HL-60 (cell line): ENCODE measurements around the gene DDI1.

Source experiments
- DNase-seq, 2 experiments: peaks; one replicate each; pipeline ENCODE4 v3.0.0-alpha.2; 2010 to 2020; ENCODE audit warnings: low read depth in 1 of 2, low spot score in 1 of 2
- H3K27ac ChIP-seq: fragments of 250-450 bp; sonication (Bioruptor Pico); replicated peaks from 2 replicates; pipeline ENCODE4 v1.5.1; 2020; ENCODE audit warnings: mild to moderate bottlenecking, moderate library complexity
- H3K27me3 ChIP-seq: fragments of 250-450 bp; sonication (Bioruptor Pico); 2 replicates; pipeline ENCODE4 v1.5.1; 2021; ENCODE audit warnings: mild to moderate bottlenecking, moderate library complexity; ENCODE audit not compliant: insufficient read depth, poor library complexity, severe bottlenecking
- H3K4me3 ChIP-seq: replicated peaks from 2 replicates; pipeline ENCODE4 v1.5.1; 2011; ENCODE audit warnings: mild to moderate bottlenecking, control low read depth, low read length; ENCODE audit not compliant: insufficient read depth
- GABPA ChIP-seq: IDR thresholded peaks from 2 replicates; pipeline ENCODE4 v1.6.1; 2012; ENCODE audit warnings: low read depth
- POLR2AphosphoS5 ChIP-seq: IDR thresholded peaks from 2 replicates; pipeline ENCODE4 v1.6.1; 2012; ENCODE audit warnings: low read depth
- SPI1 ChIP-seq: IDR thresholded peaks from 2 replicates; pipeline ENCODE4 v1.6.1; 2012; ENCODE audit warnings: low read depth, mild to moderate bottlenecking, borderline replicate concordance
- TF ChIP-seq, protein P1 (sequence below): IDR thresholded peaks from 2 replicates; pipeline ENCODE4 v1.6.1; 2012; ENCODE audit warnings: low read depth; ENCODE audit not compliant: insufficient replicate concordance
- TF ChIP-seq, protein P2 (sequence below): IDR thresholded peaks from one replicate; pipeline ENCODE4 v1.5.1; 2011; ENCODE audit warnings: low read length, control low read depth, inconsistent platforms; ENCODE audit not compliant: insufficient read depth

DDI1 gene

DNA sequence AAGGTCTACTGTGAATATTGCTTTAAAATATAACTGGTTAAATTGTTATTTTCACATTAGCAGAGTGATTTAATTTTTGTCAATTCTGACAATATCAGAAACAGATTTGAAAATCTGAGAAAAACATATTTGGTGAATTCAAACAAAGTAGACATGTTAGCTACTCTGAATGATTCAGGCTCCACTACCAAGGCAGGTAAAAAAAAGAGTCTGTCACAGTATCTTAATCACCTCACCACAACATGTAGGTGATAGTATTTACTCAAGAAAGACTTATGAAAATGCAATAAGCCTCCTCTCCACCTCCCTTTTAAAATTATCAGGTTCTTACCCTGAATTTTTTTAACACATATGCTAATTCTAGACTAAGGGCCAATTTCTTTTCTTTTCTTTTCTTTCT is 42.6 kb downstream of the DDI1 start:
- no peak for TF ChIP-seq SPI1
- TF ChIP-seq, protein P1, sequence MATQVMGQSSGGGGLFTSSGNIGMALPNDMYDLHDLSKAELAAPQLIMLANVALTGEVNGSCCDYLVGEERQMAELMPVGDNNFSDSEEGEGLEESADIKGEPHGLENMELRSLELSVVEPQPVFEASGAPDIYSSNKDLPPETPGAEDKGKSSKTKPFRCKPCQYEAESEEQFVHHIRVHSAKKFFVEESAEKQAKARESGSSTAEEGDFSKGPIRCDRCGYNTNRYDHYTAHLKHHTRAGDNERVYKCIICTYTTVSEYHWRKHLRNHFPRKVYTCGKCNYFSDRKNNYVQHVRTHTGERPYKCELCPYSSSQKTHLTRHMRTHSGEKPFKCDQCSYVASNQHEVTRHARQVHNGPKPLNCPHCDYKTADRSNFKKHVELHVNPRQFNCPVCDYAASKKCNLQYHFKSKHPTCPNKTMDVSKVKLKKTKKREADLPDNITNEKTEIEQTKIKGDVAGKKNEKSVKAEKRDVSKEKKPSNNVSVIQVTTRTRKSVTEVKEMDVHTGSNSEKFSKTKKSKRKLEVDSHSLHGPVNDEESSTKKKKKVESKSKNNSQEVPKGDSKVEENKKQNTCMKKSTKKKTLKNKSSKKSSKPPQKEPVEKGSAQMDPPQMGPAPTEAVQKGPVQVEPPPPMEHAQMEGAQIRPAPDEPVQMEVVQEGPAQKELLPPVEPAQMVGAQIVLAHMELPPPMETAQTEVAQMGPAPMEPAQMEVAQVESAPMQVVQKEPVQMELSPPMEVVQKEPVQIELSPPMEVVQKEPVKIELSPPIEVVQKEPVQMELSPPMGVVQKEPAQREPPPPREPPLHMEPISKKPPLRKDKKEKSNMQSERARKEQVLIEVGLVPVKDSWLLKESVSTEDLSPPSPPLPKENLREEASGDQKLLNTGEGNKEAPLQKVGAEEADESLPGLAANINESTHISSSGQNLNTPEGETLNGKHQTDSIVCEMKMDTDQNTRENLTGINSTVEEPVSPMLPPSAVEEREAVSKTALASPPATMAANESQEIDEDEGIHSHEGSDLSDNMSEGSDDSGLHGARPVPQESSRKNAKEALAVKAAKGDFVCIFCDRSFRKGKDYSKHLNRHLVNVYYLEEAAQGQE = no peak
- TF ChIP-seq, protein P2, sequence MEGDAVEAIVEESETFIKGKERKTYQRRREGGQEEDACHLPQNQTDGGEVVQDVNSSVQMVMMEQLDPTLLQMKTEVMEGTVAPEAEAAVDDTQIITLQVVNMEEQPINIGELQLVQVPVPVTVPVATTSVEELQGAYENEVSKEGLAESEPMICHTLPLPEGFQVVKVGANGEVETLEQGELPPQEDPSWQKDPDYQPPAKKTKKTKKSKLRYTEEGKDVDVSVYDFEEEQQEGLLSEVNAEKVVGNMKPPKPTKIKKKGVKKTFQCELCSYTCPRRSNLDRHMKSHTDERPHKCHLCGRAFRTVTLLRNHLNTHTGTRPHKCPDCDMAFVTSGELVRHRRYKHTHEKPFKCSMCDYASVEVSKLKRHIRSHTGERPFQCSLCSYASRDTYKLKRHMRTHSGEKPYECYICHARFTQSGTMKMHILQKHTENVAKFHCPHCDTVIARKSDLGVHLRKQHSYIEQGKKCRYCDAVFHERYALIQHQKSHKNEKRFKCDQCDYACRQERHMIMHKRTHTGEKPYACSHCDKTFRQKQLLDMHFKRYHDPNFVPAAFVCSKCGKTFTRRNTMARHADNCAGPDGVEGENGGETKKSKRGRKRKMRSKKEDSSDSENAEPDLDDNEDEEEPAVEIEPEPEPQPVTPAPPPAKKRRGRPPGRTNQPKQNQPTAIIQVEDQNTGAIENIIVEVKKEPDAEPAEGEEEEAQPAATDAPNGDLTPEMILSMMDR = no peak
- TF ChIP-seq GABPA = no peak
- TF ChIP-seq POLR2AphosphoS5 = no peak
- H3K27me3 ChIP-seq = no peaks in the 10 kb centered on the region
- no peak for DNase-seq
- H3K4me3 ChIP-seq = no peak overlapping the region
- H3K27ac ChIP-seq = no peak overlapping the region

DNA sequence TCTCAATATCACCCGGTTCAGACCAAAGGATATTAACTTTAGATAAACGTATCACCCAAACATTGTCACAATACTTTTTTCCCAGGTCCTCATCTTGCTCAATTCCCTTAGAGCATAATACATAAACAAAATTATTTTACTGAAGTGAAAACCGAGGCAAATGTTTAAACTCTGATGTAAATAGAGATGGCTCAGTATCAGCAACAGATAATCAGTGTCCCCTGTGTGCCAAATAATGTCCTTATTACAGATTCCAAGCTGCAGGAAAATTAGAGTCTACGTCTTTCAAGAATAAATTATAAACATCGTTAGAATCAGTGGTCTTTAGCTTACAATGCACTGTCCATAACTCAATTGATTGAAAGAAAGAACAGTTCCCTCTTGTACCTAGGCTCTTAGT is 50.2 kb downstream of the DDI1 start:
- no peak for DNase-seq
- Histone ChIP-seq H3K27ac (no peak overlapping the region), H3K27me3 (no peaks in the 10 kb centered on the region), H3K4me3 (no peak overlapping the region)
- TF ChIP-seq POLR2AphosphoS5 = no peak
